NCI-H82 treated with DMSO at 0.1 percent for 48 hours (cell line): ENCODE measurements around the gene CNTNAP2.
"Not testable (repeated sequence)": the region's sequence is repeated elsewhere in the genome, so short reads cannot be mapped to it uniquely, and the experiment has no call there.

ENCODE experiments used
- DNase-seq: peaks from one replicate; lab custom pipeline; 2025; ENCODE audit not compliant: unreplicated experiment; lab: John Stamatoyannopoulos, UW

Gene CNTNAP2

GRCh38 chr7:148306759-148307158, 2190.2 kb downstream of the CNTNAP2 start:
- DNase-seq = no peak

DNA sequence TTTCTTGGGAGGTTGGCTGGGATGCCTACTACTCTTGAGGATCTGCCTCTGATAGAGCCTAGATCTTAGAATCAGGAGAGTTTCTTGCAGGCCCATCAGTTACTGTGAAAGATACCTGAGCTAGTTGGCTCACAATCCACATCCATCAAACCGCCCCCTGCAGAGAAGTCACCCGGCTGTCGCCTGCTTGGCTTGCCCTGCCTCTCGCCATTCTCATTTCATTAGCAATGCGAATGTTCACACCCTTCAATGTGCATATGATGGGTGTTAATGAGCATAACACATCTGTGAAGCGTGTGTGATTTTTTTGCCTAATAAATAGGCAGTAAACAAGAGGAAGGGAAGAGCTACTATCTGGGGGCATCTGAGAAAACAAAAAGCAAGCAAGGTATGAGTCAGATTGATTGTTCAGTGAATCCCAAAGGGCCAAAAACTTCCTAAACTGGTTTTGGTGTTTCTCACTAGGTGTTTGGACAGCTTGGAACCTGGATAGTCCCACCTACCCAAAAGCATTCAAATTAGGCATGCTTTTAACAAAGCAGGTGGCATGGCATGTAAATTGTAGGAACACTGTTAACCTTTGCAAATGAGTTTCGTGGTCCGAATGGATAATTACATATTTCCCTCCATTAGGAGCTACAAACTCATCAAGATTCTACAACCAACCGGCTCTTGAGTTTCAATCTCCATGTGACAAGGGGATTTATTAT, 2201.7 kb downstream of the CNTNAP2 start:
- DNase-seq = no peak

DNA sequence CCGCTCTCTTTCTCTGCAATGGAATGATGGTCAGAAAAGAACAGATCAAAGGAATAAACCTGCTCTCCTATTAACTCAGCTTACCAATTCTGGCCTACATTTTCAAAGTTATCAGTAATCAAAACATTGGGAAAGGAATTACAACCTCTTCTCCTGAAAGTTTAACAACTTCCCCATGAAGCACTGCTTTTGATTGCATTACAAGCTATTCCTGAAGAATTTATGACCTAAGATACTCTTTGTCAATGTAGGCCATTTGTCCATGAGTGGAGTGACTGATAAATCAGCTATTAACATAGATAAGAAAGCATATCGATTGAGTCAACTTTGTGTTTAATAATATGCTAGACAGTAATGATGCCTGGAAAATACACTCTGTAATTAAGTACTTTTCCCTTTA, 2202.2 kb downstream of the CNTNAP2 start:
- DNase-seq = no peak

GRCh38 chr7:148319316-148319808, 2202.8 kb downstream of the CNTNAP2 start:
- no peak for DNase-seq

GRCh38 chr7:148325208-148325607, 2208.6 kb downstream of the CNTNAP2 start:
- no peak for DNase-seq

- DNase-seq = no peak
These were observed 2210.8 kb downstream of the CNTNAP2 start for GRCh38 chr7:148327379-148327778.

DNA sequence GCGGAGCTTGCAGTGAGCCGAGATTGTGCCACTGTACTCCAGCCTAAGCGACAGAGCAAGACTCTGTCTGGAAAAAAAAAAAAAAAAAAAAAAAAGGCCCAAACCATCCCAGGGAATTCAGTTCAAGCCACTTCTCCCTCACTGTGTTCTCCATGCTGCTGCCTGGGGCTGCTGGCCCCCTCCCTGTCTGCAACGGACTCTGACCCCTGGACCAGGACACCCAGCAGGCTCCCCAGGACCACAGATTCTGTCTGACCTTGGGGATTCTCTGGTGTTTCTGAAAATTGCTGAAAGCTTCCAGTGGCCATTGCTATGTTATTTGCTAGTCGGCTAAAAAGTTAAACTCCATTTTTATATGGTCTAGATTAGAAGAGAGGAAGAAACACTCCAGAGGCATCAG, 2212.3 kb downstream of the CNTNAP2 start:
- DNase-seq = no peak

GRCh38 chr7:148330124-148330818, 2213.7 kb downstream of the CNTNAP2 start:
- DNase-seq = no peak

- no peak for DNase-seq
These were observed 2214.2 kb downstream of the CNTNAP2 start for GRCh38 chr7:148330822-148331221.

- DNase-seq = not testable (repeated sequence)
These were observed 2214.9 kb downstream of the CNTNAP2 start for GRCh38 chr7:148331456-148331855.

DNA sequence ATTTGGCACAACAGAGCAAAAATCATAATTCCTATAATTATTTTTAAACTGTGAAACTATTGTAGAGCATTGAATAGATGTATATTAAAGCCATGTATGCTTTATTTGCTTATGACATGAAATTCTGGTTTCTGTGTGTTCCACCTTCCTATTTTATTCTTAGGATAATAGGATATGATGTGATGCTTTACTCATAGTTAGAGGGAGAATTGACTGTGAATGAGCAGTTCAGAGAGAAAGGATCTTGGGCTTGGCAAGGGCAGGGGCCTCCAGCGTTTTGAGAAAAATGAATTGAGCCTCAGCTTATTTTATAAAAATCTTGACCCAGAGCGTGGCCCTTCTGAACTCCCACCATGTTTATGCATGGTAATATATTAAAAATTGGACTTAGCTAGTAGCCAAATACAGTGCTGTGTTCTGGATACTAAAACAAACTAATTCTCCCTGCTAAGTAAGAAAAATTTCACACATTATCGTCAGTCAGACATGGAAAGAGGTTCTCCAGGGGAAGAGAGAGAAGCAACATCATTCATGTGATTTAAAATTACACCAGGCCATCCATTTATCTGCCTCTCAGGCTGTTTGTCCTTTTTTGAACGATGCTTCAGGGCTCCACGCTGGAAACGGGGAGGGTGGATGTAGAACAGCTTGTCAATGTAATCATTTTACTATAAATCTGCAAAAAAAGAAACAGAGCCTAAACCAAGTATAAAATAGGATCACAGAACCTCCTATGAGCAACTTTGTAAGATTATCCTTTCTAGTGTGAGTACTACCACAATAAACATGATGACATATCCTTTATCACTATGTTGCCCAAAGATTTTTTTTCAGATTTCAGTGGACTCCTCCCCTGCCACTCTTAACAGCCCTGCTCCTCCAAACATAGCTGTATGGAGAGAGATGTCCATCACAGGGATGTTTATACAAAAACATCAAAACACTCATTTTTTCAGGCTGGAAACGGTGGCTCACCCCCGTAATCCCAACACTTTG, 2215.9 kb downstream of the CNTNAP2 start:
- no peak for DNase-seq

GRCh38 chr7:148334441-148334956, 2217.9 kb downstream of the CNTNAP2 start:
- no peak for DNase-seq

DNA sequence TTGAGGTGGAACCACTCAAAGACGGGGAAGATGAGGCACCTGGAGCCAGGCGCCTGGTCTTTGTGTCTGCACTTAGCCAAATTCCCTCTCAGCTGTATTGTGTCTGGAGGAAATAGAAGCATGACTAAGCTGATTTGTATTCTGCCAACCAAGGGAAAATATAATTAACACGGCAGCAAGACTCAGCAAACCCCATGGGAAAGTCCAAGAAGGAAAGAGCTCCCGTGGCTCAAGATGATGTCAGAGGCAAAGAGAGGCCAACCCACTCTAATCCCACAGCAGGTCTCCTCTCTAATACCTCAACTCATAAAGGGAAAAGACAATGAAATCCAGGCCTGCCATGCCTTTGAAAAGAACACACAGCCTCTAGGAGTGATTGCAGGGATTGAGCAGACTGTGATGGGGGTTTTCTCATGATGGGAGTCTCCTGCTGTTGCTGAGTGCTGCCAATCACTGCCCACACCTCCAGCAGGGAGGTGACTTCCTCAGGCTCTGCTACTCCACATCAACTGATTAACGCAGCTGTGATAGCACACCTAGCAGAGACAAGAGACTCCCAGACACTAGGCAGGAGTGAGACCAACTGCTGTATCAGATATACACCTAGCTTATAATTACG, 2218.5 kb downstream of the CNTNAP2 start:
- DNase-seq = peak; percentile 74

- no peak for DNase-seq
These were observed 2219.2 kb downstream of the CNTNAP2 start for GRCh38 chr7:148335790-148336189.

DNA sequence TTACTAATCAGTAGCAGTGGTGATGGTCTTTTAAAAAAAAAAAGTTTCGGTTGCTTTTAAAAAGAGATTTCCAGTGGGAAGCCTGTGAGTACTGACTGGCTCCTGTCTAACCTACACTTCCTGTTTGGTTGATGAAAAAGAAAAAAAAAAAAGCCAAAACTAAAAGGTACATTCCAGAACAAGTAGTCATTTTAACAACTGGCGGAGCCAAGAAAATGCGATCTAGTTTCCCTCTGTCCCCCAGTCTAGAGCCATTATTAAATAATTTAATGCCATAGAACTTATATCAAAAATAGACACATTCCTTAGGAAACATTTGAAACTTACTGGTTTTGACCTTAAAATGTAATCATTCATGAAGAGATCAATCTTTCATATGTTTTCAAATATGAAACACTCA, 2219.8 kb downstream of the CNTNAP2 start:
- DNase-seq = no peak

DNA sequence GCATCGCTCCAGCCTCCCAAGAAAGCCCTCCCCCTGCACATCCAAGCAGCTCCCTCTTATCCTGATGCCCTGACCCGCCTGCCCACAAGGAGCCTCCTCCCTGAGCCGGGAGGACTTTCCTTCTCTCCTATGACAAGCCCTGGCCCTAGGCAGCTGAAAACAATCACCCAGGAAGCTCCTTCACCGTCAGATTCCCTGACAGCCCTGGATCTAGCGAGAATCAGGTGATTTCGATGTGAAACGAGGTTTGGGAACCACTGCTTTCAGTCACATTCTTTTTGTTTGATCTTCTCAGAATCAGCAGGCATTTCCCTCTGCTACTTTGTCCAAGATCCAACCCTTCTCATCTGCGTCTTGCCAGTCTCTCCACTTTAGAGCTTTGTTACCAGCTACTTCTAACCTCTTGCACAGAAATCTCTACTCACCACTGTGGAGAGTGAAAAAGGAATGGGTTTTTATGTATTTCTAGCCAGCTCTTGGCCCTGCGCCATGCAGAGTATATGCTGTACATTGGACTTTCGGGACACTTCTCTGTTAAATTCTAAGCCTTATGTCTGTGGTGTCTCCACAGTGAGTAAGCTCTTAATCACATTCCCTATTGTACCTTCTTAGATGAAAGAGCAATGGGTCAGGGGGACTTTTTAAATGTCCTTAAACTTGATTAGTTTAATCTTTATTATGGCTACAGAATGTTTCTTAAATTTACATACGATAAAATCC, 2220.8 kb downstream of the CNTNAP2 start:
- peak; percentile 54 for DNase-seq

GRCh38 chr7:148337995-148338747, 2221.6 kb downstream of the CNTNAP2 start:
- peak; percentile 54 for DNase-seq

DNA sequence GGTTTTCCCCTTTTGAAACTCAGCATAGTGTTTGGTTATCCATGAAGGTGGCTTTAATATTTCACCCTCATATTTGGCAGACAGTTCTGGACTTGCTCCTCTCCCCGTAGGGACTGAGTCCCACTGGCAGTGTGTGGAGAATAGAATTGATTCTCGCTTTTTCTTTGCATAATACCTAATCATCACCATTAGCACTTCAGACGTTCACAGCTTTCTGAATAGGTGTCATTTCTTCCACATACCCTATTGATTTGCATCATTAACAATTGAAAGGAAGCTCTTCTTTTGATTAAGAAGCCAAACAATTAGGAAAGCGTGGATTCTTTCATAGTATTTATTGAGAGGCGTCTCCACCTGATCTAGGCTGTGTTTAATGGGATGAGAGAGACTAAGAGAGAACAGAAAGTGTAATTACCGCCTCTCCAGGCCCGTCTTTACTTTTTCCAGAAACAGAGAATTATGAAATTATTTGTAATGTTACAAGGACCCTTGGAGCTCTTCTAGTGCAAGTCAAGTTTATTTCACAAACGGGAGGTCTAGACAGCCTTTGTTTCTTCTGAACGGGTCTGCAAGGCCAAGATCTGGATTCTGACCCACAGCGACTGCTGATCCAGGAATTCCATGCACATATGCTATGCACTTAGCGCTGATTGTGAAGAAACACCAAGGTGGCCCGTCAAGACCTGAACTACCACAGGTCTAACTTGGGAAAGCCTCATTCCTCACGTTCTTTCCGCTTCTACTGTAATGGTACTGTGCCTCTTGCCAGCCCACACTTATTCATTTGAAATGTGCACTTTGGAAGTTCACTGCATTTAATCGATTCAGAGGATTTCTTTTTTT, 2224.1 kb downstream of the CNTNAP2 start:
- DNase-seq = no peak
